Gastrocnemius medialis (tissue), 4 donors: Measurements from ENCODE around the gene IGF2BP2. TPM values are rescaled to one million over a fixed set of nuclear protein-coding genes. Genes with fewer than 3 reads are reported as not detected.

ENCODE experiments used
- ATAC-seq, 2 donors: fragments of 150-250 bp; one replicate each; pipeline ENCODE4 v1.9.1; 2016
- DNase-seq, 2 donors: peaks; one replicate each; pipeline ENCODE4 v3.0.0-alpha.2; 2019
- H3K27ac ChIP-seq, 4 donors: fragments of 200-600 bp; sonication (generic); 1 replicate in 1 of 4; 2 replicates in 3 of 4; pipeline ENCODE4 v1.5.1; 2016 to 2018; ENCODE audit warnings: mild to moderate bottlenecking in 2 of 4, moderate library complexity in 1 of 4
- H3K27me3 ChIP-seq, 3 donors: fragments of 200-600 bp; sonication (generic) in 2 of 3; 1 replicate in 1 of 3; 2 replicates in 2 of 3; pipeline versions ENCODE4 v1.5.1 to v1.6.0; 2016 to 2019; ENCODE audit warnings: mild to moderate bottlenecking in 1 of 3, moderate library complexity in 1 of 3
- H3K36me3 ChIP-seq, 2 donors: fragments of 200-600 bp; sonication (generic) in 1 of 2; one replicate each; pipeline ENCODE4 v1.5.1; 2017 to 2018
- H3K4me1 ChIP-seq, 2 donors: fragments of 200-600 bp; sonication (generic) in 1 of 2; one replicate each; pipeline ENCODE4 v1.5.1; 2016 to 2017; ENCODE audit warnings: mild to moderate bottlenecking in 2 of 2
- H3K4me3 ChIP-seq, 4 donors: fragments of 200-600 bp; sonication (generic) in 3 of 4; 1 replicate in 1 of 4; 2 replicates in 3 of 4; pipeline ENCODE4 v1.5.1; 2016 to 2019; ENCODE audit warnings: mild to moderate bottlenecking in 2 of 4
- H3K9me3 ChIP-seq, 3 donors: fragments of 200-600 bp; sonication (generic) in 2 of 3; 1 replicate in 1 of 3; 2 replicates in 2 of 3; pipeline ENCODE4 v1.5.1; 2016 to 2019
- CTCF ChIP-seq, 5 experiments: fragments of 450-650 bp in 3 of 5; fragments of 200-600 bp in 2 of 5; sonication (generic) in 2 of 5; IDR thresholded peaks in 4 of 5; conservative IDR thresholded peaks in 1 of 5; 1 replicate in 4 of 5; 2 replicates in 1 of 5; pipeline ENCODE4 v1.5.1; 2016 to 2019; ENCODE audit warnings: antibody characterized with exemption in 5 of 5, mild to moderate bottlenecking in 3 of 5, moderate library complexity in 3 of 5
- POLR2A ChIP-seq, 2 donors: fragments of 450-650 bp; IDR thresholded peaks; one replicate each; pipeline ENCODE4 v1.6.1; 2017; ENCODE audit warnings: antibody characterized with exemption in 2 of 2, mild to moderate bottlenecking in 2 of 2, moderate library complexity in 2 of 2
- in situ Hi-C, 4 donors: fragments of 200-750 bp; cut with MboI; loops; one replicate each; pipeline versions ENCODE4 v1.15.0 to v1.8.0; 2017; ENCODE audit warnings: low sequenced_read_pairs in 4 of 4
- intact Hi-C: fragments of 100-400 bp; cut with DNase I; formaldehyde crosslinking; loops from one replicate; pipeline ENCODE4 v1.15.1; 2023; ENCODE audit warnings: low total_unique reads
- total RNA-seq, 4 donors: library from RNA; depleted of rRNA; stranded (reverse); fragments of >200 nt; gene quantifications; one replicate each; pipeline versions ENCODE4 v1.1.0 to v1.2.3, GENCODE V29; 2016

Gene IGF2BP2
- total RNA-seq, 4 donors from 2014 or later: 0.97 to 6.3 (median 1.7) TPM

- no peak for DNase-seq
- Histone ChIP-seq H3K27me3 (no peaks in the 10 kb centered on the region), H3K4me1 (no peaks in the 10 kb centered on the region), H3K4me3 (no peak overlapping the region), H3K9me3 (no peaks in the 10 kb centered on the region), H3K36me3 (peaks cover 0 to 2% of the 10 kb centered on the region in 2 donors), H3K27ac (no peak overlapping the region)
- no peak for TF ChIP-seq POLR2A (IDR thresholded peaks at IDR 0.05)
- TF ChIP-seq CTCF (IDR thresholded peaks at IDR 0.05 in 4 of 5, conservative IDR thresholded peaks at IDR 0.05 in 1 of 5): no peak
- intact Hi-C loops (no loop called here), in situ Hi-C loops (no loop called here)
- ATAC-seq: no peak
These were observed 187.5 kb downstream of the IGF2BP2 start for GRCh38 chr3:185637388-185637787.

- H3K4me1 ChIP-seq: peaks cover 0 to 4% of the 10 kb centered on the region in 2 donors
- no peak overlapping the region for H3K4me3 ChIP-seq
- ATAC-seq: no peak
- no peaks in the 10 kb centered on the region for H3K9me3 ChIP-seq
- no peak overlapping the region for H3K27ac ChIP-seq
- no peaks in the 10 kb centered on the region for H3K27me3 ChIP-seq
- no peak for TF ChIP-seq CTCF (IDR thresholded peaks at IDR 0.05 in 4 of 5, conservative IDR thresholded peaks at IDR 0.05 in 1 of 5)
- no peak for TF ChIP-seq POLR2A (IDR thresholded peaks at IDR 0.05)
- in situ Hi-C loops: no loop called here
- H3K36me3 ChIP-seq: peaks cover 0 to 30% of the 10 kb centered on the region in 2 donors
- intact Hi-C loops: no loop called here
- DNase-seq: no peak
These were observed 191.8 kb downstream of the IGF2BP2 start for GRCh38 chr3:185632996-185633395.

- ATAC-seq: no peak
- Histone ChIP-seq H3K4me1 (peaks cover 0 to 4% of the 10 kb centered on the region in 2 donors), H3K36me3 (peaks cover 0 to 43% of the 10 kb centered on the region in 2 donors), H3K27me3 (no peaks in the 10 kb centered on the region), H3K9me3 (no peaks in the 10 kb centered on the region), H3K4me3 (no peak overlapping the region), H3K27ac (no peak overlapping the region)
- TF ChIP-seq POLR2A (IDR thresholded peaks at IDR 0.05) (no peak), CTCF (IDR thresholded peaks at IDR 0.05 in 4 of 5, conservative IDR thresholded peaks at IDR 0.05 in 1 of 5) (no peak)
- intact Hi-C loops (no loop called here), in situ Hi-C loops (no loop called here)
- DNase-seq: no peak
These were observed 193.2 kb downstream of the IGF2BP2 start for GRCh38 chr3:185631508-185632206.

GRCh38 chr3:185631108-185631507, 193.7 kb downstream of the IGF2BP2 start:
- peak overlapping the region in 2 of 4 donors; percentile 32 to 33 for H3K27ac ChIP-seq
- H3K36me3 ChIP-seq: peaks cover 1 to 49% of the 10 kb centered on the region in 2 donors
- in situ Hi-C loops (no loop called here), intact Hi-C loops (no loop called here)
- no peak for TF ChIP-seq POLR2A (IDR thresholded peaks at IDR 0.05)
- TF ChIP-seq CTCF (IDR thresholded peaks at IDR 0.05 in 4 of 5, conservative IDR thresholded peaks at IDR 0.05 in 1 of 5): no peak
- H3K9me3 ChIP-seq: no peaks in the 10 kb centered on the region
- ATAC-seq (peak in 1 of 2 donors; percentile 47), DNase-seq (no peak)
- peaks cover 0 to 4% of the 10 kb centered on the region in 2 donors for H3K4me1 ChIP-seq
- no peak overlapping the region for H3K4me3 ChIP-seq
- H3K27me3 ChIP-seq: no peaks in the 10 kb centered on the region
